ENCODE measurements around the gene CSNK2B. TPM values are rescaled to one million over a fixed set of nuclear protein-coding genes. Genes with fewer than 3 reads are reported as not detected.

Gene CSNK2B
- total and polyA plus RNA-seq, 2 donors from 2014 or later, result 130 to 270 TPM

DNA sequence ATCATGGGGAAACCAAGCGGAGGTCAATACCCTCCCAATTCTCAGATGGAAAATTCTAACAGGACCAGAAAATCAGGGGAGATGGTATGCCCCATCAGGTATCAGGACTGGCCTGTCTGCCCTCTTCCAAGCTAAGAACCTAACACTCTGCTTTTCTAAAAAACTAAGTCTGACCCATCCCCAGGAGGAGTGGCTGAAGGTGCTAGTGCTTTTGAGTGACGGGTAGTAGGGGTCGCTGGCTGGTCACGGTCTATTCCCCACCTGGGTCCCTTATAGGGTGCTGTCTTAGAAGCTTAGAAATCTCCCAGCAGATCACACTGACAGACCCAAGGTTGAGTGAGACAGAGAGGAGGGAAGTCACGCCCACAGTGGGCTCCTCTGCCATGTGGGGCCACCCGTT lies 27.7 kb downstream of the CSNK2B start:
- TF ChIP-seq, protein P1, sequence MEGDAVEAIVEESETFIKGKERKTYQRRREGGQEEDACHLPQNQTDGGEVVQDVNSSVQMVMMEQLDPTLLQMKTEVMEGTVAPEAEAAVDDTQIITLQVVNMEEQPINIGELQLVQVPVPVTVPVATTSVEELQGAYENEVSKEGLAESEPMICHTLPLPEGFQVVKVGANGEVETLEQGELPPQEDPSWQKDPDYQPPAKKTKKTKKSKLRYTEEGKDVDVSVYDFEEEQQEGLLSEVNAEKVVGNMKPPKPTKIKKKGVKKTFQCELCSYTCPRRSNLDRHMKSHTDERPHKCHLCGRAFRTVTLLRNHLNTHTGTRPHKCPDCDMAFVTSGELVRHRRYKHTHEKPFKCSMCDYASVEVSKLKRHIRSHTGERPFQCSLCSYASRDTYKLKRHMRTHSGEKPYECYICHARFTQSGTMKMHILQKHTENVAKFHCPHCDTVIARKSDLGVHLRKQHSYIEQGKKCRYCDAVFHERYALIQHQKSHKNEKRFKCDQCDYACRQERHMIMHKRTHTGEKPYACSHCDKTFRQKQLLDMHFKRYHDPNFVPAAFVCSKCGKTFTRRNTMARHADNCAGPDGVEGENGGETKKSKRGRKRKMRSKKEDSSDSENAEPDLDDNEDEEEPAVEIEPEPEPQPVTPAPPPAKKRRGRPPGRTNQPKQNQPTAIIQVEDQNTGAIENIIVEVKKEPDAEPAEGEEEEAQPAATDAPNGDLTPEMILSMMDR (IDR thresholded peaks at IDR 0.05; ENCODE audit: borderline replicate concordance, extremely low read depth, insufficient read depth), result no peak
- no peaks in the 10 kb centered on the region for H3K9me3 ChIP-seq (ENCODE audit: control insufficient read depth in 2 of 3, insufficient read depth in 1 of 3, low read length in 3 of 3)
- no peak overlapping the region for H3K4me3 ChIP-seq (ENCODE audit: low read length in 3 of 3)
- FAIRE-seq (no peak), DNase-seq (no peak)
- intact Hi-C loops (cut with DNase I), result no loop called here
- no peaks in the 10 kb centered on the region for H3K4me1 ChIP-seq (ENCODE audit: control insufficient read depth in 2 of 3, insufficient read depth in 2 of 3, low read depth in 1 of 3, low read length in 3 of 3)
- no peak overlapping the region for H3K9ac ChIP-seq (ENCODE audit: low read length in 3 of 3)
- no peaks in the 10 kb centered on the region for H3K27me3 ChIP-seq (ENCODE audit: control insufficient read depth, insufficient read depth, low read length)
- no peak overlapping the region for H3K27ac ChIP-seq (ENCODE audit: low read depth in 2 of 2, low read length in 2 of 2)
- H3K36me3 ChIP-seq (ENCODE audit: control insufficient read depth in 2 of 3, insufficient read depth in 3 of 3, low read length in 3 of 3), result peaks cover 9 to 44% (median 38%) of the 10 kb centered on the region in 3 donors

DNA sequence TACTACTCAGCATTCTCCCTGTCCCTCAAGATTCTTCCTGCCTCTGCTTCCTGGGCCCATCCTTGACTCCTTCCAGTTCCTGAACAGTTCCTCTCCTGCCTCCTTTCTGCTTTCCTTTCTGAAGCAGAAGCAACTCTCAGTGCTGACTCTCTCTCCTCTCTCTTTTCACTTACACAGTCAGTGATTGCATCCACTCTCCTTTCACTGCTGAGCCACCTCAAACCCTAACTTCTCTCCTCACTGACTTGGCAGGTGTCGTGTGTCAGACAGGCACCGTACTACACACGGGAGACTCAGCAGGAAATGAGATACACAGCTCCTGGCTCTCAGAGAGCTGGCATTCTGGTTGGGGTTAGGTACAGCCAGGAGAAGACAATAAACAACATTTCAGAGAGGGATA lies 31.7 kb downstream of the CSNK2B start:
- Histone ChIP-seq H3K27ac (ENCODE audit: low read depth in 2 of 2, low read length in 2 of 2) (no peak overlapping the region), H3K9ac (ENCODE audit: low read length in 3 of 3) (no peak overlapping the region), H3K9me3 (ENCODE audit: control insufficient read depth in 2 of 3, insufficient read depth in 1 of 3, low read length in 3 of 3) (no peaks in the 10 kb centered on the region), H3K27me3 (ENCODE audit: control insufficient read depth, insufficient read depth, low read length) (no peaks in the 10 kb centered on the region), H3K36me3 (ENCODE audit: control insufficient read depth in 2 of 3, insufficient read depth in 3 of 3, low read length in 3 of 3) (peaks cover 10 to 13% (median 12%) of the 10 kb centered on the region in 3 donors), H3K4me1 (ENCODE audit: control insufficient read depth in 2 of 3, insufficient read depth in 2 of 3, low read depth in 1 of 3, low read length in 3 of 3) (peaks cover 0 to 10% (median 9%) of the 10 kb centered on the region in 3 donors), H3K4me3 (ENCODE audit: low read length in 3 of 3) (no peak overlapping the region)
- DNase-seq (no peak), FAIRE-seq (no peak)
- TF ChIP-seq, protein P1 (IDR thresholded peaks at IDR 0.05; ENCODE audit: borderline replicate concordance, extremely low read depth, insufficient read depth), result no peak
- intact Hi-C loops (cut with DNase I), result no loop called here

DNA sequence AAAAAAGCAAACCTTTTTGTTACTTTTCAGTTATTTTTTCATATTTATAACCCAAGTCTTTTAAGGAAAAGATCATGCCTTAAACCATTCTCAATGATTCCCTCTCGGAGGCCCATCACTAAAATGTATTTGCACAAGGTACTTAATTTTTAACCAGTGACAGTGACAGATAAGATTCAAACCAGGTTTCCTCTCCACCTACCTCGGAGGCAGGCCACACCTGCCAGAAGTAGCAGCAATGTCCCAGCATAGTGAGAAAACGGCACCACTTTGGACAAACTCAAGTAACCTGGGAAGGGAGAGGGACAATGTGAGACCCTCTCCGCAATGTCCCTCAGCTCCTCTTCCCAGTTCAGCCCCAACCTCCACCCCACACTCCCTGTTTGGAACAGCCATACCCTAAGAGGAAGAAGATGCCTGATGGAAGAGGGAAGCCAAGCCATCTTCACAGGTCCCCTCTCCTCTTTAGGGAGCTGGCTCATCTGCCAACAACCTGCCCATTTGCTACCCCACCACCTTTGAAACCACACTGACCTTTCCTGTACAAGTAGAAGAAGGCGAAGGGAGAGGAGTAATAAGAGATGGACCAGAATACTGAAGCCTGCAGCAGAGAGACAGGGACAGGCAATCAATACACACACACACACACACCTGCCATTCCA lies 35.0 kb downstream of the CSNK2B start:
- H3K27ac ChIP-seq (ENCODE audit: low read depth in 2 of 2, low read length in 2 of 2), result no peak overlapping the region
- H3K9ac ChIP-seq (ENCODE audit: low read length in 3 of 3), result no peak overlapping the region
- H3K27me3 ChIP-seq (ENCODE audit: control insufficient read depth, insufficient read depth, low read length), result no peaks in the 10 kb centered on the region
- DNase-seq (no peak), FAIRE-seq (no peak)
- peaks cover 3 to 9% (median 4%) of the 10 kb centered on the region in 3 donors for H3K36me3 ChIP-seq (ENCODE audit: control insufficient read depth in 2 of 3, insufficient read depth in 3 of 3, low read length in 3 of 3)
- intact Hi-C loops (cut with DNase I), result no loop called here
- H3K4me1 ChIP-seq (ENCODE audit: control insufficient read depth in 2 of 3, insufficient read depth in 2 of 3, low read depth in 1 of 3, low read length in 3 of 3), result peaks cover 0 to 10% (median 9%) of the 10 kb centered on the region in 3 donors
- H3K9me3 ChIP-seq (ENCODE audit: control insufficient read depth in 2 of 3, insufficient read depth in 1 of 3, low read length in 3 of 3), result no peaks in the 10 kb centered on the region
- H3K4me3 ChIP-seq (ENCODE audit: low read length in 3 of 3), result no peak overlapping the region
- TF ChIP-seq, protein P1 (IDR thresholded peaks at IDR 0.05; ENCODE audit: borderline replicate concordance, extremely low read depth, insufficient read depth), result no peak
